Colon (tissue), 2 donors: ENCODE results near the gene LRCOL1.

Experiments used
- FAIRE-seq: peaks from 2 replicates; lab custom pipeline; 2012; peaks lifted over from hg19 to GRCh38; lab: Jason Lieb, UNC
- donor health status: control.
- donor health status: control.

LRCOL1 gene

GRCh38 chr12:132562489-132563021 is 47.8 kb downstream of the LRCOL1 start:
- no peak for FAIRE-seq

- FAIRE-seq: no peak
Measured at GRCh38 chr12:132561427-132562156, 48.8 kb downstream of the LRCOL1 start.

- FAIRE-seq: no peak
Measured at GRCh38 chr12:132560614-132561426, 49.6 kb downstream of the LRCOL1 start.

- no peak for FAIRE-seq
Measured at GRCh38 chr12:132560364-132560613, 50.1 kb downstream of the LRCOL1 start.

GRCh38 chr12:132559652-132560363 is 50.6 kb downstream of the LRCOL1 start:
- no peak for FAIRE-seq

GRCh38 chr12:132558861-132559623 is 51.3 kb downstream of the LRCOL1 start:
- FAIRE-seq: no peak

- FAIRE-seq: no peak
Measured at GRCh38 chr12:132558042-132558856, 52.1 kb downstream of the LRCOL1 start.

- no peak for FAIRE-seq
Measured at GRCh38 chr12:132557291-132558015, 52.9 kb downstream of the LRCOL1 start.

GRCh38 chr12:132556801-132557200 is 53.6 kb downstream of the LRCOL1 start:
- no peak for FAIRE-seq

- no peak for FAIRE-seq
Measured at GRCh38 chr12:132556216-132556615, 54.2 kb downstream of the LRCOL1 start.

GRCh38 chr12:132555686-132556085 is 54.7 kb downstream of the LRCOL1 start:
- FAIRE-seq: no peak

GRCh38 chr12:132554845-132555630 is 55.3 kb downstream of the LRCOL1 start:
- no peak for FAIRE-seq
